Pancreas (tissue), 10 donors: ENCODE measurements around the gene FADS1. TPM values are rescaled to one million over a fixed set of nuclear protein-coding genes. Genes with fewer than 3 reads are reported as not detected.

Experiments
- ATAC-seq, 4 donors: fragments of 200-7000 bp; cut with Tn5 transposase; one replicate each; pipeline versions ENCODE4 v1.8.0 to v1.9.1; 2020; ENCODE audit warnings: mild to moderate bottlenecking in 4 of 4, moderate library complexity in 4 of 4
- DNase-seq, 6 donors: peaks; one replicate each; pipeline ENCODE4 v3.0.0-alpha.2; 2020
- FAIRE-seq: peaks from 2 replicates; lab custom pipeline; 2012; peaks lifted over from hg19 to GRCh38; lab: Jason Lieb, UNC
- H3K27ac ChIP-seq, 4 donors: fragments of 200-600 bp; sonication (generic); 1 replicate in 3 of 4; 2 replicates in 1 of 4; pipeline versions ENCODE4 v1.5.0 to v1.8.0; 2020
- H3K27me3 ChIP-seq, 4 donors: fragments of 200-600 bp; one replicate each; pipeline ENCODE4 v1.8.0; 2021
- H3K36me3 ChIP-seq, 3 donors: fragments of 200-600 bp; sonication (generic) in 1 of 3; one replicate each; pipeline versions ENCODE4 v1.5.0 to v1.8.0; 2020 to 2021
- H3K4me1 ChIP-seq, 3 donors: fragments of 200-600 bp; one replicate each; pipeline ENCODE4 v1.8.0; 2021
- H3K4me3 ChIP-seq, 4 donors: fragments of 200-600 bp; sonication (generic) in 2 of 4; one replicate each; pipeline versions ENCODE4 v1.5.0 to v1.8.0; 2020 to 2021
- H3K9me3 ChIP-seq, 4 donors: fragments of 200-600 bp; one replicate each; pipeline ENCODE4 v1.8.0; 2021
- CTCF ChIP-seq, 4 donors: fragments of 200-600 bp; sonication (generic) in 3 of 4; IDR thresholded peaks; one replicate each; pipeline versions ENCODE4 v1.5.0 to v1.8.0; 2021; ENCODE audit warnings: antibody characterized with exemption in 4 of 4
- WGBS, 2 donors: extraction: QIAGEN DNeasy Blood & Tissue Kit; methylation state at CpG; one replicate each; pipeline ENCODE4 v1.1.7; 2013; 5-methylcytosine and 5-hydroxymethylcytosine counted together
- intact Hi-C, 3 donors: fragments of 100-400 bp; cut with DNase I; formaldehyde crosslinking; loops; one replicate each; pipeline versions ENCODE4 v1.11.1 to v1.14.2; 2022
- polyA plus RNA-seq, 2 donors: library from polyadenylated mRNA; stranded (reverse); fragments of 200-250 nt; gene quantifications; one replicate each; pipeline ENCODE4 v1.2.3, GENCODE V29; 2013
- total RNA-seq, 6 donors: library from RNA; stranded (reverse); fragmentation: NEBNext Ultra II Directional in 4 of 6; extraction: Animal tissue kit (Norgen Biotek cat#: 25700) in 4 of 6; gene quantifications; one replicate each; pipeline versions ENCODE4 v1.2.1 to v1.2.4, GENCODE V29; 2021 to 2023
- donor health status: healthy with polysubstance abuse.
- donor health status: DM: no; HTN: no; CAD: no; lungs with moderate emphysema.
- donor health status: DM: no; HTN: no; CAD: no.
- donor health status: control.
- donor health status: control.
- donor health status: Bipolar disorder and iron deficiency.
- donor health status: DM: yes; HTN: yes; CAD: no.
- donor health status: DM: no; HTN: no; CAD: no.
- donor health status: DM: no; HTN: no; CAD: no.
- donor health status: DM: yes; HTN: yes; CAD: no.

Gene FADS1
- total and polyA plus RNA-seq, 8 donors = 2.3 to 15.1 (median 5.4) TPM

GRCh38 chr11:61769946-61770683 lies 46.7 kb downstream of the FADS1 start:
- intact Hi-C loops = no loop called here
- peak in 1 of 6 donors; percentile 58 for DNase-seq
- H3K4me3 ChIP-seq = no peak overlapping the region
- H3K27ac ChIP-seq = peak overlapping the region; percentile 33 to 73 (median 66)
- 88 to 91% methylated on average over 15 to 20 of the region's 20 CpGs for WGBS, 2 donors
- no peak for ATAC-seq
- H3K27me3 ChIP-seq = no peaks in the 10 kb centered on the region
- TF ChIP-seq CTCF (IDR thresholded peaks at IDR 0.05) = no peak
- no peaks in the 10 kb centered on the region for H3K36me3 ChIP-seq
- no peak for FAIRE-seq
- no peaks in the 10 kb centered on the region for H3K9me3 ChIP-seq
- H3K4me1 ChIP-seq = peaks cover 15 to 28% (median 20%) of the 10 kb centered on the region in 3 donors

DNA sequence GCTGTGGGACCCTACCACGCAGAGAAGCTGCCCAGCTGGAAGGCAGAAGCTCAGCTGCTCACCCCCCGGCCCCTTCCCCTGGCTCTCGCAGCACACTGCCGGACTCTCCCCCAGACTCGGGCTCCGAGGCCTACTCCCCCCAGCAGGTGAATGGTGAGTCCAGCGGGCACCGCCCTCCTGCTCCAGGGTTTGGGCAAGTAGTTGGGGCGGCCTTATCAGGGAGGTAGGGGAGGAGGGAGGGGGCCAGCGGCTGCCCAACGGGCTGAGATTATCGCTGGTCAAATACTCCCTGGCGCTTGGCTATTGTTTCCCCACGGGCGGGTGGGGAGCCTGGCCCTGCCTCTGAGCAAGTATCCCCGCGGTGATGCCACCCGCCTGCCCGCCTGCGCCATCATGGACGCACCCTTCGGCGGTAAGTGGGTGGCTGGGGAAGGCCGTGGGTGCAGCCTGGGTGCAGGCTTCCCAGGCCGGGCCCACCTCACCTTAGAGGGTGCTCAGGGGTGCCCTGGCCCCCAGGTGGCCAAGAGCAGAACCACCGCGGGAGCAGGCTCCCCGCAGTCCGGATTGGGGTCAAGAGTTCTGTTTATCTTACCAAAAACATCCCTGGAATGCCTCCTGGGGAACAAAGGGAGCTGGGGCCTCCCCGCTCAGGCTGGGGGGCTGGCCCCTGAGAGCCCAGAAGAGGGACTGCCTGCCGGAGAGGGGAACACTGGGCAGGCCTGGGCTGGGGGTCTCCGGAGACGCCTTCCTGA lies 47.5 kb downstream of the FADS1 start:
- Histone ChIP-seq H3K36me3 (no peaks in the 10 kb centered on the region), H3K27me3 (no peaks in the 10 kb centered on the region), H3K9me3 (no peaks in the 10 kb centered on the region), H3K27ac (peak overlapping the region; percentile 59 to 73 (median 66)), H3K4me3 (no peak overlapping the region), H3K4me1 (peaks cover 15 to 28% (median 26%) of the 10 kb centered on the region in 3 donors)
- 23 to 36% methylated on average over 27 to 33 of the region's 33 CpGs for WGBS, 2 donors
- TF ChIP-seq CTCF (IDR thresholded peaks at IDR 0.05) = no peak
- FAIRE-seq (no peak), ATAC-seq (peak; percentile 22 to 63 (median 54)), DNase-seq (peak in 2 of 6 donors; percentile 62 to 80)
- intact Hi-C loops = no loop called here

- Histone ChIP-seq H3K4me3 (no peak overlapping the region), H3K9me3 (no peaks in the 10 kb centered on the region), H3K4me1 (peaks cover 15 to 28% (median 28%) of the 10 kb centered on the region in 3 donors), H3K27ac (peak overlapping the region; percentile 59 to 73 (median 66)), H3K36me3 (no peaks in the 10 kb centered on the region), H3K27me3 (no peaks in the 10 kb centered on the region)
- intact Hi-C loops = no loop called here
- no peak for TF ChIP-seq CTCF (IDR thresholded peaks at IDR 0.05)
- DNase-seq = peak in 1 of 6 donors; percentile 61
- WGBS, 2 donors = 44 to 48% methylated on average over 11 of the region's 11 CpGs
- FAIRE-seq = no peak
- peak; percentile 4 to 60 (median 26) for ATAC-seq
These were observed 48.3 kb downstream of the FADS1 start for GRCh38 chr11:61768376-61769076.

DNA sequence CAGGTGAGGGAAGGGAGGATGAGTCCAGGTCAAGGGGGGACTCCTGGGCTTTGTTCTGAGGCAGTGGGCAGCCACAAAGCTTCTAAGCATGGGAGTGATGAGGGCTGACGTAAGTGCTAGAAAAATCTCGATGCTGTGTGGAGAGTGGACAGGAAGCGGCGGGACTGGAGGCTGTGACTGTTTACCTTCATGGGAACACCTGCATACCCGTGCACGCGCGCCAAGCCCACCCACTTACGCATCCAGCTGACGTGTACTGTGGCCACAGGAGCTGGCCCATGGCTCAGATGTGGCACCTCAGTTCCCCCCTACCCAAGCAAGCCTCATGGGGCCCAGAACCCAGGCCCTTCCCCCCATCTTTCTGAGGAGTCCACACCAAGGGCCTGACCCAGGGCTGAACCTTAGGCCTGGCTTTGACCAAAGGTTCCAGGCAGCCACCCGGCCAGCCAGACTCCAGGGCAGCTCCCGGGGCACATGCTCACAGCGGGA lies 50.4 kb downstream of the FADS1 start:
- peak in 1 of 6 donors; percentile 64 for DNase-seq
- intact Hi-C loops = no loop called here
- no peaks in the 10 kb centered on the region for H3K36me3 ChIP-seq
- 81 to 82% methylated on average over 10 to 13 of the region's 13 CpGs for WGBS, 2 donors
- H3K27ac ChIP-seq = no peak overlapping the region
- H3K27me3 ChIP-seq = no peaks in the 10 kb centered on the region
- no peak overlapping the region for H3K4me3 ChIP-seq
- H3K4me1 ChIP-seq = peaks cover 12 to 26% (median 20%) of the 10 kb centered on the region in 3 donors
- TF ChIP-seq CTCF (IDR thresholded peaks at IDR 0.05) = no peak
- FAIRE-seq = no peak
- no peak for ATAC-seq
- H3K9me3 ChIP-seq = no peaks in the 10 kb centered on the region
